HG02571 (cell line): Measurements from ENCODE around the gene FBXO47.
"Not testable (repeated sequence)": the region's sequence is repeated elsewhere in the genome, so short reads cannot be mapped to it uniquely, and the experiment has no call there.

ENCODE experiments used
- ATAC-seq: cut with Tn5 transposase; IDR thresholded peaks from one replicate; pipeline ENCODE4 v1.9.1; 2021; ENCODE audit warnings: mild to moderate bottlenecking, moderate library complexity; ENCODE audit not compliant: unreplicated experiment

FBXO47 gene

GRCh38 chr17:38922538-38923297, 44.5 kb downstream of the FBXO47 start:
- ATAC-seq, result no peak

- no peak for ATAC-seq
Measured at GRCh38 chr17:38921756-38922411, 45.3 kb downstream of the FBXO47 start.

- ATAC-seq, result no peak
Measured at GRCh38 chr17:38920374-38921291, 46.6 kb downstream of the FBXO47 start.

GRCh38 chr17:38919316-38920078, 47.7 kb downstream of the FBXO47 start:
- ATAC-seq, result no peak

- no peak for ATAC-seq
Measured at GRCh38 chr17:38918916-38919315, 48.3 kb downstream of the FBXO47 start.

GRCh38 chr17:38918129-38918913, 48.9 kb downstream of the FBXO47 start:
- no peak for ATAC-seq

- ATAC-seq, result no peak
Measured at GRCh38 chr17:38917259-38917658, 49.9 kb downstream of the FBXO47 start.

- no peak for ATAC-seq
Measured at GRCh38 chr17:38916771-38917170, 50.4 kb downstream of the FBXO47 start.

- no peak for ATAC-seq
Measured at GRCh38 chr17:38915639-38915995, 51.6 kb downstream of the FBXO47 start.

GRCh38 chr17:38914741-38915638, 52.2 kb downstream of the FBXO47 start:
- no peak for ATAC-seq

GRCh38 chr17:38912221-38912813, 54.9 kb downstream of the FBXO47 start:
- no peak for ATAC-seq

- ATAC-seq, result not testable (repeated sequence)
Measured at GRCh38 chr17:38911731-38912081, 55.5 kb downstream of the FBXO47 start.

- no peak for ATAC-seq
Measured at GRCh38 chr17:38911081-38911730, 56.0 kb downstream of the FBXO47 start.

GRCh38 chr17:38910325-38910724, 56.9 kb downstream of the FBXO47 start:
- ATAC-seq, result no peak

GRCh38 chr17:38908676-38909181, 58.5 kb downstream of the FBXO47 start:
- no peak for ATAC-seq

GRCh38 chr17:38907930-38908675, 59.1 kb downstream of the FBXO47 start:
- no peak for ATAC-seq
